GM21786 (cell line): ENCODE data around the gene CLC.
"Not testable (repeated sequence)": the region's sequence is repeated elsewhere in the genome, so short reads cannot be mapped to it uniquely, and the experiment has no call there.

Experiments used
- ATAC-seq: cut with Tn5 transposase; IDR thresholded peaks from one replicate; pipeline ENCODE4 v1.9.1; 2021; ENCODE audit not compliant: unreplicated experiment

The CLC gene

DNA sequence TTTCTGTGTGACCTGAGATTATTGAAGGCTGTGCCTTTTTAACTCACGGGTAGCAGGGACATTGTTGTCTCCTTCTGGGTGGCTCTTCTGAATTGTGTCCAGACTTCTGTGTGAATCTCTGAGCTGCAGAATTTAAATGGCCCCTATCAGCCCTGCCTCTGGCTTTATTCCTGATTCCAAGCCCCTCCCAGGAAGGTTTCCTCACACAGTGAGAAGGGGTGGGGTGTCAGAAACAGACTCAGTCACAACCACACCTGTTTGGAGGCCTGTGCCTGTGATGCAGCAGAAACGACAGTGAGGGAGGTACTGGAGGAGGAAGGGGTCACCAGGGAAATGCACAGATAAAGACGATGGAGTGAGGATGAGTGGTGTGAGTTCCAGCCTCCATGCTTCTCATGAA, at the start of gene CLC:
CLC (minus strand) TSS at position 139 of the 400 bp plus-strand sequence; CDS start at position 62, 77 bp downstream.
- ATAC-seq, result no peak

DNA sequence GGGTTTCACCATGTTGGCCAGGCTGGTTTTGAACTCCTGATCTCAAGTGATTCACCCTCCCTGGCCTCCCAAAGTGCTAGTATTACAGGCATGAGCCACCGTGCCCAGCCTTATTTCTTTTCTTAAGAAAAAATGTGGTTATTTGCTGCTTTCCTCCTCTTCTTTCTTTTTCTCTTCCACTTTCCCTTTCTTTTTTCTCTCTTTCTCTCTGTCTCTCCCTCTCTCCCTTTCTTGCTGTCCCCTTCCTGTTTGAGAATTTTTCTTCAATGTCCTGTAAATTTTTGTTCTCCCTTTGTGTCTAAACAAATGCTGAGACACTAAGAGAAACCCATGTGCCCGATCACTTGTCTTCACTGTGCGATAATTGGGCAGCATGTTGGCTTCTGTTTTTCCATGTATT, 43.1 kb upstream of the CLC start:
- no peak for ATAC-seq

DNA sequence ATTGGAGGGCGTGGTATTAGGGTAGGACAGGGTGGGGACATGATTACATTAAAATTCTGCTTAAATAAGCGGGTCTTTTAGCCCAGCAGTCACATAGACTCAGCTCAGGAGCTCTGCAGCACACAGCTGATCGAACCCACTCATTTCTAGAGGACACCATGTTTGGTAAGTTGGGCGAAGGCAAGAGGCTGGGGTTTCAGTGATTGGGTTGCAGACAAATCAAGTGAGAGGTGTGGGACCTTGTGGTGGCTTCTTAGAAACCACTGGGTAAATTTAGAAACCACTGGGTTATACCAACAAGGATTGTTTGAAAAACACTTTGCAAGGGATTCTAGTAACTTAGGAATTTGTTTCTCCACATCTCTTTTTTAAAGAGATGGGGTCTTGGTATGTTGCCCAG, 40.9 kb upstream of the CLC start, which contains the start of gene LEUTX:
LEUTX (plus strand) TSS at position 92 of the 400 bp plus-strand sequence; CDS start at position 159, 67 bp downstream.
- no peak for ATAC-seq

DNA sequence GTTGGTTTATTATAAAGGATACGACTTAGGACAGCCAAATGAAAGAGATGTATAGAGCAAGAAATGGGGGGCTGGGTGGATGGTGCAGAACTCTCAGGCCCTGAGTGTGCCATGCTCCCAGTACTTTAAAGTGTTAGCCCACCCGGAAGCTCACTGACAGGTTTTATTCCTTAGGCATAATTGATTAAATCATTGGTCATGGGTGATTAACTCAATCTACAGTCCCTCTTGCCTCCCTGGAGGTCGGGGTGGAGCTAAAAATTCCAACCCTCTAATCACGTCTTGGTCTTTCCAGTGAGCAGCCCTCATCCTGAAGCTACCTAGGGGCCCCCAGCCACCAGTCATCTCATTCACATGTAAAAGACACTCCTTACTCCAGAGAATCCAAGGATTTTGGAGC, 31.0 kb upstream of the CLC start:
- no peak for ATAC-seq

DNA sequence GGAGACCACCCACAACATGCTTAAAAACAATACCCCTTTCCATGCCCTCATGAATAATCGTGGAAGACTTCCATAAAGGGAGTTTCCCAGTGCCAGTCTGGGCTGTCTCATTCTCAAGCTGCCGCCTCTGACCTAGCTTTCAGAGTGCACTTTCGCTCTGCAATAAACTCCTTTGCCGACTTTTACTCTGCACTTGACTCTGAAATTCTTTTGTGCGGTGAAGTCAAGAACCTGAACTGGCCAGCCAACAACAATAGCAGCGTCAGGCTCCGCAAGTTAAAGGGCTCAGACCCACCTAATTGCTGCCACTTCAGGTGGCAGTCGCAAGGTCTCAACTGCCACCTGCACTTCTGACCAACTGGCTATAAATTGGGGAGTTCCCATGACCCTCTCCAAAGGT, 30.5 kb upstream of the CLC start:
- ATAC-seq, result no peak

DNA sequence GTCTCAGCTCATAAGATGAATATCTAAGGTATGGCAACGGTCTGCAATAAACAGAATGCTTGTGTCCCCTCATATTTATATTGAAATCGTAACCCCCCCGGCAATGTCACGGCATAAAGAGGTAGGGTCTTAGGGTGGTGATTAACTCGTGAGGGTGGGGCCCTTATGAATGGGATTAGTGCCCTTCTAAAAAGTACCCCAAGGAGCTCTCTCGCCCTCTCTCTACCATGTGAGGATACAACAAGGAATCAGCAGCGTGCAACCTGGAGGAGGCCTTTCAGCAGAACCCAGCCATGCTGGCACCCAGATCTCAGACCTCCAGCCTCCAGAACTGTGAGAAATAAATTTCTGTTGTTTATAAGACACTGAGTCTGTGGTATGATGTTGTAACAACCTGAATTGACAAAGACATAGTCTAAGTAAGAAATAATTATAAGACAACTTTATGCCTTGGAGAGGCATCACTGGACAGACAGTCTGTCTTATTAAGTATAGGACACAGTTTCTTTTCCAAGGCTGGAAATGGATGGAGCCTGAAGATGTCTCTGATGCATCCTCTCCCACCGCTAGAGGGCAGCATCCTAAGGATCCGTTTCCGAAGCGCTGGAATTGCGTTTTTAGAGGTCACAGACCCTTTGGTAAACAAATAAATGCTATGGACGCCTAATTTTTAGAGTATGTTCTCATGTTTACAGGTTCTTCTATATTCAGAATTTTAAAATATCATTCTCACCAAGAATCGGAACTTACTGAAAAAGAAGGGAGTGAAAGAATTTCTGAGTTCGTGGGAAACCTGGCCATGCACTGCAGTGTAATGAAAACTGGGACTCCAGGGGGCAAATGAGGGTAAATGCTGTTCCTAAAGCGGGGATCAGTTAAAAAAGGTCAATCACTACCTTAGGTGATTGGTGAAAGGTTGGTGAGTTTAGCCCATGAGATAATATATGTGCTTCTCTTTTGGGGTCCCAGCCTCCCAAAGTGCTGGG, 27.6 kb upstream of the CLC start:
- no peak for ATAC-seq

DNA sequence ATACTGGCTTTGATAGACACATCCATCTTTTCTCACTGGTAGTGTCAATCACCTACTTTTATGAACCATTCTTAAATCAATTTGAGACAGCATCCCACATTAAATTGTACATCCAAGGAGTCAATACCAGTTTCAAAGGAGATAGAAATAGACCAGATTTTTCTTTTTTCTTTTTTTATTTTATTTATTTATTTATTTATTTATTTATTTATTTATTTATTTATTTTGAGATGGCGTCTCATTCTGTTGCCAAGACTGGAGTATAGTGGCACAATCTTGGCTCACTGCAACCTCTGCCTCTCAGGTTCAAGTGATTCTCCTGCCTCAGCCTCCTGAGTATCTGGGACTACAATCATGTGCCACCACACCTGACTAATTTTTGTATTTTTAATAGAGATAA, 24.0 kb upstream of the CLC start:
- ATAC-seq, result not testable (repeated sequence)

DNA sequence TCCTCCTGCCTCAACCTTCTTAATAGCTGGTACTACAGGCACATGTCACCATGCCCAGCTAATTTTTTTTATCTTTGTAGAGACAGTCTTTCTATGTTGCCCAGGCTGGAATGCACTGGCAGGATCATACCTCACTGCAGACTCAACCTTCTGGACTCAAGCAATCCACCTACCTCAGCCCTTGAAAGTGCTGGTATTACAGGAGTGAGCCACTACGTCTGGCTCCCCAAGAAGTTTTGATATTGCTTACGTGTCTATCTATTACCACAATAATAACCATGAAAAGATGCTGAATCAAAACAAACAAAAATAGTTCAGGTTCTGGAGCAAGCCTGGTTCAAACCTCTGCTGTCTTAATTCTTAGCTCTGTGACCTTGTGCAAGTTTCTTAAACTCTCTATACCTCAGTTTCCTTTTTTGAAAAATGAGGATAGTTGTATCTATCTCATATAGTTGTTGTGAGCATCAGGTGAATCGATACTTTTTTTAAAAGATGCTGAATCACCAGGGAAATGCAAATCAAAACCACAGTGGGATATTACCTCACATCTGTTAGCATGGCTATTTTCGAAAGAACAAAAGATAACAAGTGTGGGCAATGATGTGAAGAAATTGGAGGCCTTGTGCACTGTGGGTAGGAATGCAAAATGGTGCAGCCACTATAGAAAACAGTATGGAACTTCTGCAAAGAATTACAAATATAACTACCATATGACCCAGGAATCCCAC, 21.8 kb upstream of the CLC start:
- ATAC-seq, result no peak

DNA sequence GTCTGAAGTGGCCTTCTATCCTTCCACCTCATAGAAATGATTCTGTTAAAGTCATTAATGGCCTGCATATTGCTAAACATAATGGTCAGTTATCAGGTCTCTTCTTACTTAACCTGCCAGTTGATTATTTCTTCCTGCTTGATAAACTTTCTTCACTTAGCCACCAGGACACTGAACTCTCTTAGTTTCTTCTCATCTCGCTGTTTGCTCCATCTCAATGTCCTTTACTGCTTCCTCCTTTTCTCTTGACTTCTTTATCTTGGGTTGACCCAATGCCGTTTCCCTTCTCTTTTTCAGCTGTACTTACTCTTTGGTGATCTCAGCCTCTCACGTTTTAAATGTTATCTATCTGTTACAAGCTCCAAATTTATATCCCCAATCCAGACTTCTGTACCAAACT, 17.1 kb upstream of the CLC start:
- no peak for ATAC-seq

DNA sequence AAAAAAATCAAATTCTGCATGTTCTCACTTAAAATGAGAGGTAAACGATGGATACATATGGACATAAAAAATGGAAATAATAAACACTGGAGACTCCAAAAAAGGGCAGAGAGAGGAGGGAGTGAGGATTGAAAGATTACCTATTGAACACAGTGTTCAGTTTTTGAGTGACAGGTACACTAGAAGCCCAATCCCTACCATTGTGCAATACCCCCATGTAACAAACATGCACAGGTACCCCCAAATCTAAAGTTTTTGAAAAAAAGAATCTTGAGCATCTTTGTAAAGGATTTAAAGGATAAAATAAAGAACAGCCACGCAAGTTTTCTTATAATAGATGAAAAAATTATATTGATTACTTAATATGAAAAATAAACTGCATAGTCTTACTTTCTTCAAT, 16.7 kb upstream of the CLC start:
- ATAC-seq, result no peak

DNA sequence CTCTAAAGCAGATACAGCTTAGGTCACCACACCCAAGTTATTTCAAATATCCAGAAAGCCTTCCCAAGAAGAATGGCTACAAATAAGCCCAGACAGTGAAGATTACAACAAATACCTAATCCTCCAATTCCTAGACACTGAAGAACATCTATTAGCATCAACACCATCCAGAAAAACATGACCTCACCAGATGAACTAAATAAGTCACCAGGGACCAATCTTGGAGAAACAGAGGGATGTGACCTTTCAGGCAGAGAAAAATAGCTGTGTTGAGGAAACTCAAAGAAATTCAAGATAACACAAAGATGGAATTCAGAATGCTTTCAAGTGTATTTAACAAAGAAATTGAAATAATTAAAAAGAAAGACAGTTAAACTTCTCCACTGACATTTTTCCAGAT, 15.0 kb upstream of the CLC start:
- no peak for ATAC-seq

DNA sequence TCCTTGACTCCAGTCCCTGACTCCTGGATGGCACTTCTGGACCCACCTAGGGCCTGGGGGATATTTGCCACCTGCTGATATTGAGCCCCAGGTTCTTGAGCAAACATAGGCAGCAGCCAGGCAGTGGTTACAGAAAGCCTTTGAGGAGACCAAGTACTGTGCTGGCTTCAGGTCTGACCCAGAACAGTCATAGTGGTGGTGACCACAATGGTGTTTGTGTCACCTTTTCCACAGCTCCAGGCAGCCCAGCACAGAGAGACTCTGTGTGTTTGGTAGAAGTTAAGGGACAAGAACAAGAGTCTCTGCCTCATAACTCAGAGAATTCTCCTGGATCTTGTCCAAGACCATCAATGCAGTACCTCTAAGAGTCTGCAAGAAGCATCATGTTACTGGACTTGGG, 14.6 kb upstream of the CLC start:
- no peak for ATAC-seq

DNA sequence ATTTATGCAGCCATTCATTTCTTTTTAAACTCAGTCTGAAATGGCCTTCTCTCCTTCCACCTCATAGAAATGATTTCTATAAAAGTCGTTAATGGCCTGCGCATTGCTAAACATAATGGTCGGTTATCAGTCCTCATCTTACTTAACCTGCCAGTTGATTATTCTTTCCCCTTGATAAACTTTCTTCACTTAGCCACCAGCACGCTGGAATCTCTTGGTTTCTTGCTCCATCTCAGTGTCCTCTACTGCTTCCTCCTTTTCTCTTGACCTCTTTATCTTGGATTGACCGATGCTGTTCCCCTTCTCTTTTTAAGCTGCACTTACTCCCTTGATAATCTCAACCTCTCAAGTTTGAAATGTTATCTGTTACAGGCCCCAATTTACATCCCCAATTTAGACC, 12.2 kb upstream of the CLC start:
- ATAC-seq, result no peak

DNA sequence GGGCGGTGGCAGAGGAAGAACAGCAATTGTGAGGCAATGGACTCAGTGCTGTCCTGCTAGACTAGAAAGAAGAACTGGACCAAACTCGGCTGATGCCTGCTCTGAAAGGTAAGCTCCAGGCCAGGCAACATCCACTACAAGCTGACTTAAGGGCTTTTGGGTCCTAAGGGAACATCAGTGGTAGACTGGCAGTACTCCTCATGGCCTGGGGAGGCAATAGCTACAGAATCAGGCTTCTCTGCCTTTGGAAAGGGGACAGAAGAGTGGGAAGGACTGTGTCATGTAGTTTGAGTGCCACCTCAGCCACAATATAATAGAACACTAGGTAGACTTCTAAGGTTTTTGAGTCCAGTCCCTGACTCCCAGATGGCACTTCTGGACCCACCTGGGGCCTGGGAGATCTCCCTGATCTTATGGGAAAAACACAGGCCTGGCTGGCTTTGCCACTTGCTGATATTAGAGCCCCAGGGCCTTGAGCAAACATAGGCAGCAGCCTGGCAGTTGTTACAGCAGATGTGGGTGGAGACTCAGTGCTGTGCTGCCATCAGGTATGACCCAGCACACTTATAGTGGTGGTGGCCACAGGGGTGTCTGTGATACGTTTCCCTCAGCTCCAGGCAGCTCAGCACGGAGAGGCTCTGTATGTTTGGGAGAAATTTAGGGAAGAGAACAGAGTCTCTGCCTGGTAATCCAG, 9.2 kb upstream of the CLC start:
- no peak for ATAC-seq

DNA sequence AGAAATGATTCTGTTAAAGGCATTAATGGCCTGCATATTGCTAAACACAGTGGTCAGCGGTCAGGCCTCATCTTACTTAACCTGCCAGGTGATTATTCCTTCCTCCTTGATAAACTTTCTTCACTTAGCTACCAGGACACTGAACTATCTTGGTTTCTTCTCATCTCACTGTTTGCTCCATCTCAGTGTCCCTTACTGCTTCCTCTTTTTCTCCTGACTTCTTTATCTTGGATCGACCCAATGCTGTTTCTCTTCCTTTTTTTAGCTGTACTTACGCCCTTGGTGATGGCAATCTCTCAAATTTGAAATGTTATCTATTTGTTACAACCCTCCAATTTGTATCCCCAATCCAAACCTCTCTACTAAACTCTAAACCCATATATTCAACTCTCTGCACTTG, 7.8 kb upstream of the CLC start:
- ATAC-seq, result no peak

DNA sequence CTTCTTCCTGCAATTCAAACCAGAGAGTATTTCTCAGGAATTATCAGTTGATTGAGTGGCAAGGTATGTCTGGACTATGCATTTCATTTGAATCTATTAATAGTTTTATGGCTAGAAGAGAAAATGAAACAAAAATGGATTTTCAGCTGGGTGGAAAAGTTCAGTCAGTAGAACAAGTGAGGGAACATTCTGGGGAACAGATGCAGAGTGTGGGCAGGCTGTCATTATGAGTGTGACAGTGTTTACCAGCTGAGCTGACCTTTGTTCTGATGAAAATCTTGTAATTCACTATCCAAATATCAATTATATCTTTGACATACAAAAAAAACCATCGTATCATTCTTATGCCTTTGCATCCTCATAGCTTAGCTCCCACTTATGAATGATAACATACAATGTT, 2.6 kb upstream of the CLC start:
- no peak for ATAC-seq

DNA sequence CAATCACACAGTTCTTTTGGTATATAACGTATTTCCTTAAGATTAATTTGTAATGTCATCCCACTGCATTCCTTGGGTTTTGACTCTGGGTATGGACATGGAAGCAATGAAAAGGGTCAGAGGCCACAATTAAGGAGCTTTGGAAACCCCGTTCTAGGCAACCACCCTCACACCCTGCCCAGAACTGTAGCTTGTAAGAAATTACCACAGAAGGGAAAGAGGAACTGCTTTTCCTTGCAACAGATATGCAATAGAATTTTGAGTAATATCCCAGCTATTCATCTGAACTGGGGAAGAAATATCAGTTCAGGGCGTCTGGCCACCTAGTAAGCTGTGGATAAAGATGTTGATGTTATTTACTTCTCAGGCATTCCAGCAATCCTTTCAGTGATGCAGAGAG, 985 bp upstream of the CLC start:
- no peak for ATAC-seq

DNA sequence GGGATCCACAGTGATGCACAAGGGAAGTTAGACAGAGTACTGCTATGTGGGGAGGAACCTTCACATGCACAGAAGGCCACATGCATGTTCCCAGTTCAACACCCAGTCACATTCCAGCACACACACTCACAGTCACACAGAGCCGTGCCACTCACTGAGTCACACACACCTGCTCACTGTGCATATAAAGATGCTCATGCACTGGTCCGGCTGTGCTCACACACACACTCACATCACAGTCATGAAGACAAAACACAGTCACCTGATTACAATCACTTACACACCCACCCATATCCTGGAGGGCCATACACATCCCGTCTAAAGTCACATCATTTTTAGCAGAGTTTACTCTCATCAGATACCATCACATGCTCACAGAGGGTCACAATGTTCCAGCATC, 478 bp downstream of the CLC start:
- ATAC-seq, result no peak

DNA sequence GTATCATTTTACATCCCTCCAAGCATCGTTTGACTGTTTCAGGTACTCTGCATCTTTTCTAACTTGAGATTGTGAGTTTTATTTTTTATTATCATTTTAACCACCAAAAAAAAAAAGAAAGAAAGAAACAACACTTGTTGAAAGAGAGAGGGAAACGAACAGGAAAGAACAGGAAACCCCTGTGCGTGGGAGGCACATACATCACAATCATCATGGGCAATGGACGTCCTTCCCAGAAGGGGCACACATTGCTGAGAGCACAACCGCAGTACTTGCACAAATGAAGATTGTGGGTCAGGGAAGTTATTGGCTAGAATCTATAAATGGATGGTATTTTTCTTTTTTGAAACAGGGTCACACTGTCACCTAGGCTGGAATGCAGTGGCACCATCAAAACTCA, 1.7 kb downstream of the CLC start:
- ATAC-seq, result no peak

DNA sequence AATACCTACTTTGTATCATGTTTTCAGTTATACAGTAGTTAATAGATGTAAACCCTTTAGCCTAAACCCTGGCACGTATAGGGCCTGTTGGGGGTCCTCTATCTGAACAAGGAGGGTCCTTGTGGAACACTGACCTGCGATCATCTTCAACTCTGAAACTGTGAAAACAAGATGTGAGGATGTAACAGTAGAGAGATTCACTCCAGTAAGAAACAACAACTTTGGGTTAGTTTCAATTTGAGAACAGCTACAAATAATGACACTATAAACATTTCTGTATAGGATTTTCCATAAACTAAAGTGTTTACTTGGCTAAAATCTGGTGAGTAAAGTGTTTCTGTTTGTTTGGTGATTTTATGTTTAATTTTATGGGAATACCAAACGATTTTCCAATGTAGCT, 2.1 kb downstream of the CLC start:
- no peak for ATAC-seq

DNA sequence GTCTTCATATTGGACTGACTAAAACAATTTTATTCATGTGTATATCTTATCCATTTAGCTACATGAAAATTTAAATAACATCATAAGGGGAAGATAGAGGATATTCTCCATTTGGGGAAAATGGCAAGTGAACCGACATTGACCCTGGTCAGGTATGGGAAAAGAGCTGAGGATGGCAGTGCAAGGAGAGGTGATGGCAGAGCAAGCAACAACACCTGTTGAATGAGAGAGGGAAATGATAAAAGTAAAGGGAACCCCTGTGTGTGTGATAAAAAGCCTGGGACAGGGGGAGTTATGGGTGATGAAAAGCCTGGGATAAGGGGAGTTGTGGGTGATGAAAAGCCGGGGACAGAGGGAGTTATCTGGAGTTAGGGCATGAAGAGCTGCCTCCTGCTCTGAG, 4.0 kb downstream of the CLC start:
- ATAC-seq, result no peak

DNA sequence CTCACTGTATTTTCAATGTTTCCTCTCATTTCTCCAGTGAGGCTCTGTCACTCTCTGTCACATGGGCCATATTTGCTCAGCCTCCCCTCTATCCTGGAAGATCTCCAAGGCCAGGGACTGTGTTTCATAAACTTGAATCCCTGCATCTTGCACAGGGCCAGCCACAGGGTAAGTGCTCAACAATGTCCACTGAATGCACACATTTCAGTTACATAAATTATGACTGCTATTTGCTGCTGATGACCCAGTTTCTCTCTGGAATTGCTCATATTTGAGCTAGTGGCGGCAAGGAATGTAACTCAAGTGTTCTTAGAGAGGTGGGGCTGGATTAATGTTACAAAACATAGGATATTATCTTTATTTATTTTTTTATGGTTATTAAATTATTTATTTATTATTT, 6.1 kb downstream of the CLC start:
- ATAC-seq, result no peak
